HG03139 (cell line): ENCODE results near the gene SCLT1.
"Not testable (repeated sequence)": the region's sequence is repeated elsewhere in the genome, so short reads cannot be mapped to it uniquely, and the experiment has no call there.

Experiments
- ATAC-seq: cut with Tn5 transposase; IDR thresholded peaks from one replicate; pipeline ENCODE4 v1.9.1; 2021; ENCODE audit not compliant: unreplicated experiment

Gene SCLT1

GRCh38 chr4:129077326-129077725, 16.0 kb downstream of the SCLT1 start:
- no peak for ATAC-seq

GRCh38 chr4:129069537-129069936, 23.8 kb downstream of the SCLT1 start:
- not testable (repeated sequence) for ATAC-seq

- no peak for ATAC-seq
Measured at GRCh38 chr4:129064717-129065116, 28.6 kb downstream of the SCLT1 start.

DNA sequence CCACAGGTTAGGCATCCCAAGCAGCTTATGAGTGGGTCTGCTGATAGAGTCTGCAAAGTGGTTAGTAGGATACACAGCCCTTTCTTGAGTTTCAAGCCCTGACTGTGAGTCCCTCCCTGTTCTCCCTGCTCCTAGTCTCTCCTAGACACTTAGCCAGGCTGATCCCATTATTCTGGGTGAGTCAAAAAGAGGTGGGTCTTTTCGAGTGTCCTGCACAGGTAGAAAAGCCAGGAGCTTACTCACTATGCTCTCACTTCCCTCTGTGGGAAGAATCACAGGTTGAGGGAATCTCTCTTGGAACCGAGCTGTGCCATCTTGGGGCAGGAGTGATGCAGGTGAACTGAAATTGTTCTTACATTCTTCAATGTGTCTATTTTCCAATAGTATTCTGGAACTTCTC, 29.7 kb downstream of the SCLT1 start:
- no peak for ATAC-seq

DNA sequence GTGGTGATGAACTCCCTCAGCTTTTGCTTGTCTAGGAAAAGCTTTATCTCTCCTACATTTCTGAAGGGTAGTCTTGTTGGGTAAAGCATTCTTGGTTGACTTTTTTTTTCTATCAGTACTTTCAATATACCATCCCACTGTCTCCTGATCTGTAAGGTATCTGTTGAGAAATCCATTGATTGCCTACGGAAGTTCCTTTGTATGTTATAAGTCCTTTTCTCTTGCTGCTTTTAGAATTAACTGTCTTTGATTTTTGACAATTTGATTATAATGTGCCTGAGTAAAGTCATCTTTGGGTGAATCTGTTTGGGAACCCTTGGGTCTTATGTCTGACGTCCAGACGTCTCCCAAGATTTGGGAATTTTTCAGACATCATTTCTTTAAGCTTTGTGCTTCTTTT, 30.8 kb downstream of the SCLT1 start:
- ATAC-seq, result no peak

- ATAC-seq, result no peak
Measured at GRCh38 chr4:129059028-129059427, 34.3 kb downstream of the SCLT1 start.

DNA sequence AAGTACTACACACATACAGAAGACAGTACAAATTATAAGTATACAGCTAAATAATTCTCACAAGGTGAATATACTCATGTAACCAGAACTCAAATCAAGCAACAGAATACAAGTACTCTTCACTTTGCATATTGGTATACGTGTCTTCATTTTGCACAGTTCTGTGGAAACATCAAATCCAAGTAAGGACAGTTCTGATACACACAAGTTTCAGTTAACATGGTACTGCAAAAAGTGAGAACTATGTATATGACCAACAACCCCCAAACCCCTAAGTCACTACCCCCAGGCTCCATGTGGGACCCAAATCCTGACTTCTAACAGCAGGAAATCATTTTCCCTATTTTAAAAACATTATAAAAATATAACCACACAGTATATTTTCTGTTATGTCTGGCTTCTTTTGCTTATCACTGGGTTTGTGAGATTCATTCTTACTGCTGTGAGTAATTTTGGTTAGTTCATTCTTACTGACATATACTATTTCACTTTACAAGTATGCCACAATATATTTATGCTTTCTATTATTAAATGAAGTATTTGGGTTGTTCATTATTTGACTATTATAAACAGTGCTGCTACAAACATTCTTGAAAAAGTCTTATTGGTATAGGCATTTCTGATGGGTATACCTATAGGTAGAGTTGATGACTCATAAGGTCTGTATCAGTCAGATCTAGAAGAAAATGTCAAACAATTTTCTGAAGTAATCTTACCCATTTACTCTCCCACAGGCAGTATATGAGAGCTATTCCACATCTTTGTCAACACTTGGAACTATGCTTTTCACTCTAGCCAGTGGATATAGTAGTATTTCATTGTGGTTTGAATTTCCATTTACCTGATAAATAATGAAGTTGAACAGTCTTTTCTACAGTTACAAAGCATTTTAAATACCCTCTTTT, 47.0 kb downstream of the SCLT1 start:
- no peak for ATAC-seq

GRCh38 chr4:129043523-129043922, 49.8 kb downstream of the SCLT1 start:
- no peak for ATAC-seq

DNA sequence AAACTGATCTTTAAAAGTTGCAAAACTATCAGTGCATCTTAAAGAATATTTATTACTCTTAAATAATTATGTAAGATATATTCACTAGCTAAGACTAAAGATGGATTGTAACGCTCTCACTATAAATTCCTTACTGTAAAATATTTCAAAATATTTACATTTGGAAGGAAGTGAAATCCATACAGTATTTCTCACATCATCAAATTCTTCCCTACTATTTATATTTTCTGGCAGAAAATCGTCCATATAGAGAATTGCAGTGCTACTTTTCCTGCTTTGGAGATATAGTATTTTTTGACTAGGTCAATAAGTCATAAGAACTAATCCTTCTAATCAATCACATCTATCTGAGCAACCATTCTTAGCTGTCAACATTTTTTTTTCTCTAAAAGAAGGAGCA, 52.9 kb downstream of the SCLT1 start:
- ATAC-seq, result no peak

GRCh38 chr4:129037093-129037492, 56.2 kb downstream of the SCLT1 start:
- ATAC-seq, result no peak

DNA sequence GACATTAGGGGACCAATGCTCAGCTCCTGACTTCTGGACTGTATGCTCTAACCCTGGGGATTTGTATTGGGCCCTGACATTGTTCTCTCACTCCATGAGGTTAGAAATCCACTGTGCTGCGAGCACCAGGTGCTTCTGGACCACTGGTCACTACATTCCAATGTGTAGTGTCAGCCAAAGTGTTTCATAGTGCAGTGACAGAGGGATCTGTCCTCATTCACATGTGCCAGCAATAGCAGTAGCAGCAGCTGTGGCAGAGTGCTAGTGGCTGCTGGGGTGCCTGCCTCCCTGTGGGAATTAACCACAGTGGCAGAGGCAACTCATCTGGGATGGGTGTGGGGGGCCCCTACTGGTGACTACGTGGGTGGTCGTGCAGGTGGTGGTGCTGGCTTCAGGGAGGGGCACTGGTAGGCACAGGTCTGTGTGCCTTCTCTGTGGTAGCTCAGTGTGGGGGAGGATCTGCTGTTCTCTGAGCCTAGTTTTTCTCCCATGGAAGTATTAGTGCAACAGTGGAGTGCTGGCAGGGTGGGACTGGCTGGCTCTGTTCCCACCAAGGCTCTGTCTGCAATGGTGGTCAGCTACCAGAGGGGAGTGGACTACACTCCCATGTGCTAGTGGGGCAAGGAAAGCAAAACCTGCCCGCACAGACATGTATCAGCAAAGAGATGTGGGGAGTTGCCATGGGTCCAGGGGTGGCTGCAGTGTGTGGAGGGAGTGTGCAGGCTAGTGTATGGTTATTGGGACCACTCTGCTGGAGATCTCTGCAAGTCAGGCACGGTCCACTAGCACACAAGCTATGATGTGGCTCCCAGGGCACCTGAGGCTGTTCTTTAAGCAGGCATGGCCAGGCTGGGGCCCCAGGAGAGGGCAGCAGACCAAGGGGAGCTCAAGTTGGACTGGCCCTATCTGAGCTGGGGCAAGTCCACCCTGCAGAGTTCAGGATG, 78.5 kb downstream of the SCLT1 start:
- ATAC-seq, result no peak

- ATAC-seq, result no peak
Measured at GRCh38 chr4:129008096-129008495, 85.2 kb downstream of the SCLT1 start.

GRCh38 chr4:128986908-128987307, 106.4 kb downstream of the SCLT1 start:
- ATAC-seq, result no peak

DNA sequence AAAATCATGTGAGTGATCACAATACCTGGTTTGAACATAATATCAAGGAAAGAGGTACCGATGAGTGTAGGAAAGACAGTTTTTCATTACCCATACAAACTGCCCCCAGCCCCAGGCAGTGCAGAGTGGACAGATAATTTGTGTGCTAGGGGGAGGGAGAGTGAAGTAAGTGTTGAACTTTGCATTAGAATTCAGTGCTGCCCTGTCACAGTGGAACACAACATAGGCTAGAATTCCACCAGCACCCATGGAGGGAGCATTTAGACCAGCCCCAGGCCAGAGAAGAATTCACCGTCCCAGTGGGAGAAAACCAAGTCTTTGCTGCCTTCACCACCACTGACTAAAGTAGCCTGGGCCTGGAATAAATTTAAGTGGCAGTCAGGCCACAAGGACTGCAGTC, 107.3 kb downstream of the SCLT1 start:
- no peak for ATAC-seq

DNA sequence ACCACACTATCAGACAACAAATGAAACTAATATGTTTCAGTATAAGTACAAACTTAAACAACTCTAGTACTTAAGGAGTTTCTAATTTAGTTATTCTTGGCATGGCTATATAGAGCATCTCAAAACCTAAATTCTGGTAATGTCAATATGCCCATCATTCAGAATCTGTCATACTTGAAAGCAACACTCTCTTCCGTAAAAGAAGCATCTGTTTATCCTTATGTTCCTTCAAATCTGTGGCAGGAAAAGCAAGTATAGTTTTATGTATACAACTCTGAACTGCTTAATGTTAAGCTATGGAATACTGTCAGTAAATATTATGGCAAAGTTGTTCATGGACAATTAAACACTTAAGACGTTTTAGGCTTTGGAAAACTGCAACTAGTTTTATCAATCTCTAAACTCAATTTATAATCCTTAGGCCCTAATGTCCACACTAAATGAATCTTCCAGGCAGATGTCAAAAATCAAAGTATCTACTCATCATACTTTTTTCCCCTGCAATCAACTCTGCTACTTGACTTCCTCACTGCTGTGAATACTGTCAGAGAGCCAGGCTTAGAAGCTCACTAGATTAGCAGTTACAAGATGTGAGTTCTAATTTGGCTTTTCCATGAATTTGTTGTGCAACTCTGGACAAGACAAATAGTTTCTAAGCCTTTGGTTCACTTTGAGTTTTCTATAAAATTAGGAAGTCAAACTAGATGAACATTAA, 109.4 kb downstream of the SCLT1 start:
- ATAC-seq, result no peak

- ATAC-seq, result no peak
Measured at GRCh38 chr4:128981377-128981776, 112.0 kb downstream of the SCLT1 start.

- no peak for ATAC-seq
Measured at GRCh38 chr4:128980816-128981326, 112.5 kb downstream of the SCLT1 start.

GRCh38 chr4:128979934-128980333, 113.4 kb downstream of the SCLT1 start:
- ATAC-seq, result no peak

DNA sequence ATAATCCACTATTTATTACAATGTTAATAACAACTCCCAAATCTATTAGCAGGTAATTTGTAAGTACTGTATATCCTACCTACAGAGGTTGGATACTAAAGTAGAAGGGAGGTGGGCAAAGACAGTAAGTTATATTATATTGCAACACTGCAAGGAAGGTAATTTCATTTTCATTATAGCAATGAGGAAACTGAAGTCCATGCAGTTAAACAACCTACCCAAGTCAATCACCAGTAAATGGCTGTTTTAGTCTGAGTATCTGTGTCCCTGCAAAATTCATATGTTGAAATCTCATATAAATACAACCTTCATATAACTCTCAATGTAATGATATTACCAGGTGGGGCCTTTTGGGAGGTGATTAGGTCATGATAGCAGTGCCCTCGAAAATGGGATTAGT, 114.4 kb downstream of the SCLT1 start:
- no peak for ATAC-seq

- ATAC-seq, result no peak
Measured at GRCh38 chr4:128974136-128974581, 119.2 kb downstream of the SCLT1 start.

DNA sequence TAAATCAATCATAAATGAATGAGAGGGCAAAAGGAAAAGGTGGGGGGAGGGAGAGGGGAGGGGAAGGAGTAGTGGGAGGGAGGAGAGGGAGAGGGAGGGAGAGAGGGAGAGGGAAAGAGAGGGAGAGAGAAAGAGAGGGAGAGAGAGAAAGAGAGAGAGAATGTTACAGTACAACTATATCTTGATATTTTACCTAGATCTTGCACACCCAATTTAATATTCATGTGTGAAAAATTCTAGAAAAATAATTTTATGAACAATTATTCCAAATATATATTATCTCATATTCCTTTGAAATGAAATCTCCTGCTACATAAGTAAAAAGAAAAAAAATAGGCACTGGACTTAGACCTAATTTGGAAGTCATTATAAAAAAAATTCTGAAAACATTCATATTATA, 120.0 kb downstream of the SCLT1 start:
- no peak for ATAC-seq
